Ovary (tissue), 3 donors: ENCODE data around the gene HMGB1.

Experiments
- CTCF ChIP-seq, 3 donors: fragments of 450-650 bp in 2 of 3; fragments of 200-600 bp in 1 of 3; IDR thresholded peaks; one replicate each; pipeline versions ENCODE4 v1.5.1 to v1.8.0; 2016 to 2022; ENCODE audit warnings: antibody characterized with exemption in 3 of 3, mild to moderate bottlenecking in 1 of 3
- EP300 ChIP-seq: sonication (generic); formaldehyde crosslinking; IDR thresholded peaks from one replicate; pipeline ENCODE4 v1.6.1; 2017; ENCODE audit warnings: antibody characterized with exemption
- POLR2A ChIP-seq: fragments of 450-650 bp; IDR thresholded peaks from one replicate; pipeline ENCODE4 v1.6.1; 2017; ENCODE audit warnings: antibody characterized with exemption, mild to moderate bottlenecking, moderate library complexity
- donor health status: DM: no; HTN: no; CAD: no.

GRCh38 chr13:30477346-30478195 lies 11.8 kb upstream of the HMGB1 start:
- TF ChIP-seq CTCF (IDR thresholded peaks at IDR 0.05) (no peak), POLR2A (no peak), EP300 (no peak)
